C4-2B (cell line): ENCODE results near the gene PITPNC1.
"Not testable (repeated sequence)": the region's sequence is repeated elsewhere in the genome, so short reads cannot be mapped to it uniquely, and the experiment has no call there.

Source experiments
- H3K27ac ChIP-seq: fragments of 450-650 bp; 2 replicates; pipeline ENCODE4 v1.5.1; 2017
- CTCF ChIP-seq: fragments of 450-650 bp; conservative IDR thresholded peaks from 2 replicates; pipeline ENCODE4 v1.5.1; 2017; ENCODE audit warnings: mild to moderate bottlenecking
- ZFX ChIP-seq: fragments of 450-650 bp; IDR thresholded peaks from 2 replicates; pipeline ENCODE4 v1.6.1; 2017

Gene PITPNC1

GRCh38 chr17:67514998-67515397, 137.9 kb downstream of the PITPNC1 start:
- TF ChIP-seq CTCF (no peak), ZFX (no peak)
- no peak overlapping the region for H3K27ac ChIP-seq

- TF ChIP-seq ZFX = no peak
- H3K27ac ChIP-seq = no peak overlapping the region
These were observed 138.5 kb downstream of the PITPNC1 start for GRCh38 chr17:67515490-67516083.

- H3K27ac ChIP-seq = not testable (repeated sequence)
These were observed 139.5 kb downstream of the PITPNC1 start for GRCh38 chr17:67516571-67516970.

- TF ChIP-seq CTCF (no peak; the same call in 1 of the 2 replicates), ZFX (no peak)
- no peak overlapping the region for H3K27ac ChIP-seq
These were observed 140.2 kb downstream of the PITPNC1 start for GRCh38 chr17:67517325-67517724.

- no peak overlapping the region for H3K27ac ChIP-seq
- no peak for TF ChIP-seq CTCF
- no peak for TF ChIP-seq ZFX
These were observed 141.8 kb downstream of the PITPNC1 start for GRCh38 chr17:67518876-67519275.

GRCh38 chr17:67519801-67520251, 142.7 kb downstream of the PITPNC1 start:
- no peak overlapping the region for H3K27ac ChIP-seq
- TF ChIP-seq ZFX (no peak), CTCF (no peak)

- no peak overlapping the region for H3K27ac ChIP-seq
- TF ChIP-seq ZFX (no peak), CTCF (no peak)
These were observed 143.3 kb downstream of the PITPNC1 start for GRCh38 chr17:67520252-67520906.

GRCh38 chr17:67520916-67521774, 144.1 kb downstream of the PITPNC1 start:
- H3K27ac ChIP-seq = no peak overlapping the region
- TF ChIP-seq CTCF = no peak
- no peak for TF ChIP-seq ZFX
